Stimulated activated CD8-positive, alpha-beta memory T cell treated with anti-CD3 and anti-CD28 coated beads, Interleukin-15, amount 100 ng/mL, for 4 hours (primary cell): Measurements from ENCODE around the gene ANKRD6.
A peak's percentile ranks its signal among the peaks of the same experiment; 100 is the strongest.
"Not testable (repeated sequence)": the region's sequence is repeated elsewhere in the genome, so short reads cannot be mapped to it uniquely, and the experiment has no call there.

Source experiments
- DNase-seq, 2 donors: peaks; one replicate each; pipeline ENCODE4 v3.0.0-alpha.2; 2020; ENCODE audit warnings: low read depth in 2 of 2

Gene ANKRD6

GRCh38 chr6:89602166-89602565, 169.2 kb downstream of the ANKRD6 start:
- DNase-seq: no peak

DNA sequence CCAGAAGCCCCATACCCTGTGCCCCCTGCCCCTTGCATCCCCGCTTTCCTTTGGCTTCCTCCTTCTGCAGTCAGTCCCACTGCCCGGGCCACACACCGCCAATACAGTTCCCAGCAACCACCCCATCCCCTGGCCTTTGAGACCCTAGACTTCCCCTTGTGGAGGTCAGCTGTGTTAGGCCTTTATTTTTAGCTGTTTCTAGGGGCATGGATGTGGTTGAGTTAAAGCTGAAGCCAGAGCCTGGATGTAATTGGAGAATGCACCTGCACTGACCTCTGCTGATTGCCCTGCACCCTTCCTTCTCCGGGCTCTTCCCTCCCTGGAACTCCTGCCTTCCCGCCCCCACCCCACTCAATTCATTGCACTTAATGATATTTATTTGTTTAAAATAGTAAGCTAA, 171.7 kb downstream of the ANKRD6 start:
- DNase-seq: no peak

GRCh38 chr6:89605861-89606260, 172.9 kb downstream of the ANKRD6 start:
- DNase-seq: no peak

DNA sequence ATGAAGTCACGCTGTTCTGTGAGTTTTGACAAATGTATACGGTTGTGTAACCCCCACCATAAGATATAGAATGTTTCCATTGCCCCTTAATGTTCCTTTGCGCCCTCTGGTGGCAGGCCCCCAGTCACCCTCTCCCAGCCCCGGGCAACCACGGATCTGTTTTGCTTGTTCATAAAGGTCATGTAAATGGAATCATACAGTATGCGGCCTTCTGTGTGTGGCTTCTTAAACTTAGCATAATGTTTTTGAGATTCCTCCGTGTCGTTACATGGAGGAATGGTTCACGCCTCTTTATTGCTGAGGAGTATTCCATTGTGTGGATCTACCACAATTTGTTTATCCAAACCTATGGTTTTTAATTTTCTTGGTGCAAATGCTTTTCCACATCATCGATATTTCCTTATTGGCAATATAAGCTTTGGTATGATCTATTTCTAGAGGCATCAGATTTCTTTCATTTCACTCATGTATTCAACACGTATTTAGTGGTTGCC, 177.2 kb downstream of the ANKRD6 start:
- peak; percentile 49 to 62 for DNase-seq

GRCh38 chr6:89611666-89612065, 178.7 kb downstream of the ANKRD6 start:
- DNase-seq: no peak

DNA sequence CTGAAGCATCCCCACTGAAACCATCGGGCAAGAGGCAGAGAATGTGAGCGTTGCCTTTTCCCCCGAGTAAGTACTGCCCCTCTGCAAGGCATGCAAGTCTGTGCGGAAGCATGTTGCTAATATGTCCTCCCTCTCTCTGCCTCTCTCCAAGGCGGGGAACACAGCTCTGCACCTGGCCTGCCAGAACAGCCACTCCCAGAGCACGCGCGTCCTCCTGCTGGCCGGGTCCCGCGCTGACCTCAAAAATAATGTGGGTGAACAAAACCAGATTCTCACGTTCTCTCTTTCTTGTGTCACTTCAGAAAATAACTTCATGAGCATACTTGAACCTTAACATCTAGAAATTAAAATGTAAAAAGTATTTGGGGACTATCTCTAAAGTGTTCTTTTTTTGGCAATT, 179.2 kb downstream of the ANKRD6 start:
- no peak for DNase-seq

- no peak for DNase-seq
Observed at GRCh38 chr6:89613790-89614189, 180.8 kb downstream of the ANKRD6 start.

DNA sequence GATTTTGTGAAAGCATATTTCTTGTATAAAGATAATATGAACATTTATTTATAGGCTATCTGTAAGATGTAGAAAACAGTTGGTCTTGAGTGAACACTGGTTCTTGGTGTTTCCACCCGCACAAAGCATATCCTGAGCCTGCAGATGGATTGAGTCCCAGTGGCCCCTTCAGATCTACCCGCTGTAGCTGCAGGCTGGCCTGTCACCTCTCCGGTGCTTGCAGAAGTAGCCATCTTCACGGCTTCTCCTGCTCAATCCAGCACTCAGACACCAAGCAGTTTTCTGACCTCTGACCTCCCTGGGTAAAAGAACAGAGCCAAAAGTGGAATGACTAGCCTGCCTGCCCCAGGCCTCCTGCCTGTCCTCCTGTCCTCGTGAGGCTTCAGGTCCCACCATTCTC, 182.9 kb downstream of the ANKRD6 start:
- no peak for DNase-seq

GRCh38 chr6:89616531-89616930, 183.6 kb downstream of the ANKRD6 start:
- no peak for DNase-seq

GRCh38 chr6:89618026-89618425, 185.1 kb downstream of the ANKRD6 start:
- DNase-seq: no peak

- no peak for DNase-seq
Observed at GRCh38 chr6:89619567-89619966, 186.6 kb downstream of the ANKRD6 start.

- DNase-seq: no peak
Observed at GRCh38 chr6:89623749-89624148, 190.8 kb downstream of the ANKRD6 start.

DNA sequence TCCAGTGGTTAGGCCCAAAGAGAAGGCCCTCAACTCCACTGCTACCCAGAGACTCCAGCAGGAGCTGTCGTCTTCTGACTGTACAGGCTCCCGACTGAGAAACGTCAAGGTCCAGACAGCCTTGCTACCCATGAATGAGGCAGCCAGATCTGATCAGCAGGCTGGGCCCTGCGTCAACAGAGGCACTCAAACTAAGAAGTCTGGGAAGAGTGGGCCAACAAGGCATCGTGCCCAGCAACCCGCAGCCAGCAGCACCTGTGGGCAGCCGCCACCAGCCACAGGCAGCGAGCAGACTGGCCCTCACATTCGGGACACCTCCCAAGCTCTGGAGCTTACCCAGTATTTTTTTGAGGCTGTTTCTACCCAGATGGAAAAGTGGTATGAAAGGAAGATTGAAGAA, 197.5 kb downstream of the ANKRD6 start:
- DNase-seq: no peak

DNA sequence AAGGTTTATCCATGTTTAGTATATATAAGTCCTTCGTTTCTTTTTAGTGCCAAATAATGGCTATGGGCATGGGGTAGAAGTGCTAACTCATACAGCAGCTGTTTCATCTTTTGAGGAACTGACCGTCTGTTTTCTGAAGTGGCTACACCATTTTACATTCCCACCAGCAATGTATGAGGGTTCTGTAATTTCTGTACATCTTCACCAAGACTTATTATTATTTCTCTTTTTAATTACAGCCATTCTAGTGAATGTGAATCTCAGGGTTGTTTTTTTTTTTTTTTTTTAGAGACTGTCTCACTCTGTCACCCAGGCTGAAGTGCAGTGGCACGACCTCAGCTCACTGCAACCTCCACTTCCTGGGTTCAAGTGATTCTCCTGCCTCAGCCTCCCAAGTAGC, 203.5 kb downstream of the ANKRD6 start:
- not testable (repeated sequence) for DNase-seq

GRCh38 chr6:89637960-89638319, 205.0 kb downstream of the ANKRD6 start:
- no peak for DNase-seq

DNA sequence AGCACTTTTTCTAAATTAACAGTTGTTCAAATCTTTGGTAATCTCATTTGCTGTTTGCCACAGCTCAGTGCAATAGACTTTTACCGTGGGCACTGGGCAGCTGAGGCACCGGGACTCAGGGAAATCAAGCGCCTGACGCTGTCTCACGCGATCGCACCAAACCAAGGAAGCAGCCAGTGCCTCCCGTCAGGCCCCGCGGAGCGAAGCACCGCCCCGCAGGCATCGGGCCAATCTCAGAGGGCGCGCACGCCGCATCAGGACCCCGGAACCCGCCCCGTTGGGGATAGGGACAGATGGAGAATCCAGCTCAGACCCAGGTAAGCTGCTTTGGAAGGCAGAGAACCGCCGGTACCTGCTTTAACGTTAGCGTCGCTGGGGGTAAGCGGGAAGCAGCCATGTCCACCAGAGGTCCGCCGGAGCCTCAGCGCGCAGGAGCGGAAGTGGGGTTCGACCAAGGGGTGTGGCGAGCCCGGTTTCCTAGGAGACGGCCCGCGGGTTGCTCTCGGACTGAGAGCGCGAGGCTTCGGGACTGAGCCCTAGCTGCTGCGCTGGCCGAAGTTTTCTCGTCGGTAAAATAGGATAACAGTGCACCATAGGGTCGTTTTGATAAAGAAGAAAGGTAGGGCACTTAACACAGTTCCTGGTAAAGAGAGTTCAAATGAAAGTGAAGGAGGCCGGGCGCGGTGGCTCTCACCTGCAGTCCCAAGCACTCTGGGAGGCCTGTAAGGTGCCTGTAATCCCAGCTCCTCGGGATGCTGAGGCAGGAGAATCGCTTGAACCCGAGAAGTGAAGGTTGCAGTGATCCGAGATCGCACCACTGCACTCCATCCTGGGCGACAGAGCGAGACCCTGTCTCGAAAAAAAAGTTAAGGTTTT, 205.6 kb downstream of the ANKRD6 start, which contains the start of gene LYRM2:
LYRM2 (minus strand) TSS at position 428 of the 876 bp plus-strand sequence; CDS start at position 397, 31 bp downstream.
- DNase-seq: peak; percentile 80 to 82

DNA sequence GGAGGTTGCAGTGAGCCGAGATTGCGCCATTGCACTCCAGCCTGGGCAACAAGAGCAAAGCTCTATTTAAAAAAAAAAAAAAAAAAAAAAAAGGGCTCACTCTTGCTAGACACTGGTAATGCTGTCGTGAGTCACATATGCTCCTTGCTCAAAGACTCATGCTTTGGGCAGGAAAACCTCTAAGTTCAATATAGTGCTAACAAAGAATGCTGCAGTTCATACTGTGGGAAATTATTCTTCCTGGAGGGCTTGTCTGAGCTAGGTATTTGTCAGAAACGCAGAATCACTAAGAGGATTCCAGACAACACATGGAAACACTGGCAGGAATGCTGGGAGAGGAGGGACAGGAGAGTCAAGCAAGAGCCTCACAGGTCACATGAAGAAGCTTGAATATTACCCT, 207.9 kb downstream of the ANKRD6 start:
- no peak for DNase-seq

GRCh38 chr6:89641581-89641980, 208.6 kb downstream of the ANKRD6 start:
- not testable (repeated sequence) for DNase-seq

GRCh38 chr6:89642956-89643355, 210.0 kb downstream of the ANKRD6 start:
- DNase-seq: no peak

DNA sequence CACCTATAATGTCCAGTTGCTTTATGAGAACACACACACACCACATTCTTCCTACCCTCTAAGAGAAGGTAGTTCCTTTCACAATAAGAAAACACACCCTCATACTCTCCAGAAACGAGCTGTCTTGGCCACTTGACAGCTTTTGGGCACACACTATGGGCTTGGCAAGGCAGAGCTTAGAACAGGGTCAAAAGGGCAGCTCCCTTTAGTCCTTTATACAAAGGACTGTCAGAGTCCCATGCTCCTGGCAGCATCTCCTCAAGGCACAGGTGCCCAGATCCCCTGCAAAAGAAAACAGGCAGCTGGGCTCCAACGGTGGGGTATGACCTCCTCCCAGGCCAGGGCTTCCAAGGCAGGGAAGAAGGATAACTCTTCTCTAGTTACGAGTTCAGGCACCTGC, 210.5 kb downstream of the ANKRD6 start:
- no peak for DNase-seq

DNA sequence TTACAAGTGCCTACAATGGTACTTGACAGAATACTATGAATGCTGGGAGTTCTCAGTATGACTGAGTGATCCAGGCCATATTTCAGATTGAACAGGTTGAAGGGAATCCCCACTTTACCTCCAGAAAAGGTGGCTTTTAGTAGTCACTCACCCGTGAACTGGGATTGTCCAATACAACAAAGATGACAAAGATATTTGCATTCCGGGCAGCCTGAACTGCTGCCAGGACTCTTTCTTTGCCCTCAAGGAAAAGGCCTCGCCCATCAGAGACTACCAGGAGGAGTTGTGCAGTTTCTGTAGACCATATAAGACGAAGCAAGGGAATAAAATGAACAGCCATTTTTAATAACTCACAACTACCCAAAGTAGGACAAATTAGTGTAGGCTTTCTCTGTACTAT, 211.9 kb downstream of the ANKRD6 start:
- no peak for DNase-seq

- no peak for DNase-seq
Observed at GRCh38 chr6:89649682-89650081, 216.7 kb downstream of the ANKRD6 start.

GRCh38 chr6:89650579-89650978, 217.6 kb downstream of the ANKRD6 start:
- no peak for DNase-seq

DNA sequence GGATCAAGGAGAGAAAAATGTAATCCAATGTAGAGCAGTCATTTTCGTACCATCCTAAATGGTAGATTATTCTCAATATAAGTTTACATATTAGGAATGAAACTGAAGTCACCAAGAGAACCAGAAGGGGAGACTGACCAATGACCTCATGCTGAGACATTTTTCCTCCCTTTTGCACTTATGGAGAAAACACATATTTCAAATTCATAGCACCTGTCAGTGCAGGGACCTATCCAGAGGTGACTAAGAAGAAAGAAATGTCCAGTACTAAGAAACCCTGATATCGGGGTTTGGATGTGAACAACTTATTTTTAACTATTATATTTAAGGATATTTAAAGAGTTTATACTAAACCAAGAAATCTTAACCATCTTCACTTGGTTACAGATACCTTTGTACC, 222.2 kb downstream of the ANKRD6 start:
- no peak for DNase-seq
